Transverse colon (tissue), 3 donors: ENCODE results near the gene CLDN6.
"Not testable (repeated sequence)": the region's sequence is repeated elsewhere in the genome, so short reads cannot be mapped to it uniquely, and the experiment has no call there.

Experiments used
- POLR2A ChIP-seq: fragments of 450-650 bp; IDR thresholded peaks from one replicate; pipeline ENCODE4 v1.6.1; 2016; ENCODE audit warnings: antibody characterized with exemption, mild to moderate bottlenecking, moderate library complexity
- TF ChIP-seq, protein P1 (sequence below), 5 experiments: fragments of 200-600 bp in 3 of 5; fragments of 450-650 bp in 2 of 5; sonication (generic) in 3 of 5; IDR thresholded peaks; 1 replicate in 2 of 5; 2 replicates in 3 of 5; pipeline ENCODE4 v1.5.1; 2016 to 2017; ENCODE audit warnings: antibody characterized with exemption in 5 of 5, inconsistent platforms in 3 of 5, mild to moderate bottlenecking in 2 of 5, moderate library complexity in 1 of 5

DNA sequence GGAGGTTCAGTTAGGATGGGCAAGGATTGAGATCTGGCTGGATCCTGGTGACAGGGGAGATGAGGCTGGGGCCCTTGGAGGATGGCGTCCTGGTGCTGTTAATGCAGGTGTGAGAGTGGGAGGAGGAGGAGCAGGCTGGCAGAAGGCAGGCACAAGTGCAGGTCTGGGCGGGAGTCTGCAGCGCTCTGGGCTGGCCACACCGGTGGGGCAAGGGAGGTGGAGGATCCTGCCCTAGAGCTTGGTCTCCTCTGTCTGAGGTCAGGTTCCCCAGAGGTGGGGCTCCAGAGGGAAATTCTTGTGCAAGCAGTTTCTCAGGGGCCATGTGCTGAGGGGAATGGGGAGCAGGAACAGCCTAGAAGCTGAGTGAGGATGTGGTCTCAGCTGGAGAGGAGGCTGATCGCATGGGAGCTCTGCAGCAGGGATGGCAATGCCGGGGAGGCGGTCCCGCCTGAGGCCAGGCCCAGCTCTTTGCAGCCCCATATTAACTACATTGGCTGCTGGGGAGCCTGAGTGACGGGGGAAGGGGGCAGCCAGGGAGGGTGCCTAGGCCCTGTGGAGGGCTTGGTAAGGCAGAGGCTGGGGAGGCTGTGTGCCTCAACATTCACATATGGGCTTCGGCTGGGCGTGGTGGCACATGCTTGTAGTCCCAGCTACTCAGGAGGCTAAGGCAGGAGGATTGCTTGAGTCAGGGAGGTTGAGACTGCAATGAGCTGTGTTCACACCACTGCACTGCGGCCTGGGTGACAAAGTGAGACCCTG, 34.8 kb upstream of the CLDN6 start:
- TF ChIP-seq, protein P1, sequence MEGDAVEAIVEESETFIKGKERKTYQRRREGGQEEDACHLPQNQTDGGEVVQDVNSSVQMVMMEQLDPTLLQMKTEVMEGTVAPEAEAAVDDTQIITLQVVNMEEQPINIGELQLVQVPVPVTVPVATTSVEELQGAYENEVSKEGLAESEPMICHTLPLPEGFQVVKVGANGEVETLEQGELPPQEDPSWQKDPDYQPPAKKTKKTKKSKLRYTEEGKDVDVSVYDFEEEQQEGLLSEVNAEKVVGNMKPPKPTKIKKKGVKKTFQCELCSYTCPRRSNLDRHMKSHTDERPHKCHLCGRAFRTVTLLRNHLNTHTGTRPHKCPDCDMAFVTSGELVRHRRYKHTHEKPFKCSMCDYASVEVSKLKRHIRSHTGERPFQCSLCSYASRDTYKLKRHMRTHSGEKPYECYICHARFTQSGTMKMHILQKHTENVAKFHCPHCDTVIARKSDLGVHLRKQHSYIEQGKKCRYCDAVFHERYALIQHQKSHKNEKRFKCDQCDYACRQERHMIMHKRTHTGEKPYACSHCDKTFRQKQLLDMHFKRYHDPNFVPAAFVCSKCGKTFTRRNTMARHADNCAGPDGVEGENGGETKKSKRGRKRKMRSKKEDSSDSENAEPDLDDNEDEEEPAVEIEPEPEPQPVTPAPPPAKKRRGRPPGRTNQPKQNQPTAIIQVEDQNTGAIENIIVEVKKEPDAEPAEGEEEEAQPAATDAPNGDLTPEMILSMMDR (IDR thresholded peaks at IDR 0.05) = not testable (repeated sequence)
- TF ChIP-seq POLR2A = not testable (repeated sequence)
